Peyer's patch (tissue), 4 donors: ENCODE data around the gene GPR37L1. TPM values are rescaled to one million over a fixed set of nuclear protein-coding genes. Genes with fewer than 3 reads are reported as not detected.

Experiments
- DNase-seq, 3 donors: peaks; one replicate each; pipeline ENCODE4 v3.0.0-alpha.2; 2017 to 2019
- H3K27ac ChIP-seq, 4 donors: fragments of 200-600 bp; sonication (generic); one replicate each; pipeline ENCODE4 v1.5.1; 2016 to 2019
- H3K27me3 ChIP-seq, 2 donors: fragments of 200-600 bp; sonication (generic); one replicate each; pipeline ENCODE4 v1.5.1; 2019
- H3K36me3 ChIP-seq, 3 donors: fragments of 200-600 bp; sonication (generic); one replicate each; pipeline ENCODE4 v1.5.1; 2016 to 2019
- H3K4me1 ChIP-seq, 4 donors: fragments of 200-600 bp; sonication (generic); one replicate each; pipeline ENCODE4 v1.5.1; 2016 to 2019
- H3K4me3 ChIP-seq, 4 donors: fragments of 200-600 bp; sonication (generic); 1 replicate in 3 of 4; 2 replicates in 1 of 4; pipeline ENCODE4 v1.5.1; 2016 to 2019; ENCODE audit warnings: mild to moderate bottlenecking in 1 of 4
- H3K9me3 ChIP-seq, 4 donors: fragments of 200-600 bp; sonication (generic); one replicate each; pipeline ENCODE4 v1.5.1; 2016 to 2019; ENCODE audit warnings: mild to moderate bottlenecking in 1 of 4
- POLR2A ChIP-seq, 2 donors: fragments of 450-650 bp; IDR thresholded peaks; one replicate each; pipeline ENCODE4 v1.5.1; 2017; ENCODE audit warnings: antibody characterized with exemption in 2 of 2, mild to moderate bottlenecking in 2 of 2, moderate library complexity in 2 of 2
- total RNA-seq, 4 donors: library from RNA; depleted of rRNA; stranded (reverse); fragments of >200 nt; gene quantifications; one replicate each; pipeline ENCODE4 v1.1.0, GENCODE V29; 2016
- TF ChIP-seq, protein P1 (sequence below), 6 experiments: fragments of 450-650 bp in 4 of 6; fragments of 200-600 bp in 2 of 6; sonication (generic) in 1 of 6; IDR thresholded peaks; one replicate each; pipeline ENCODE4 v1.5.1; 2017 to 2019; ENCODE audit warnings: antibody characterized with exemption in 6 of 6, mild to moderate bottlenecking in 3 of 6, moderate library complexity in 1 of 6

Gene GPR37L1
- total RNA-seq, 4 donors from 2014 or later: 0.18 to 0.95 (median 0.27) TPM; not detected in 1

DNA sequence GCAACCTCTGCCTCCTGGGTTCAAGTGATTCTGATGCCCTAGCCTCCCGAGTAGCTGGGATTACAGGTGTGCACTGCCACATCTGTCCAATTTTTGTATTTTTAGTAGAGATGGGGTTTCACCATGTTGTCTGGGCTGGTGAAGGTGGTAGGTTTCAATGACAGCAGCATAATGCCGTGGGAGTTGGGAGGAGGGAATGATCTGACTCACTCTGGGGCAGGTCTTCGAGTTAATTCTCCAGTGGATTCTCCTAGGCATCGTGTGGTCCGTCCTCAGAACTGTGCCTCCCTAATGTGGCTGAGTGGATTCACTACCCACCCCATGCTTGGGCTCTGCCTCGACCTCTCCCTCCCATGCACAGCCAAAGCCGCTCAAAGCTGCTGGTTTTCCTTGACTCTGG, 1.7 kb upstream of the GPR37L1 start:
- H3K27me3 ChIP-seq: no peaks in the 10 kb centered on the region
- DNase-seq: no peak
- no peak overlapping the region for H3K4me3 ChIP-seq
- no peak overlapping the region for H3K27ac ChIP-seq
- no peaks in the 10 kb centered on the region for H3K9me3 ChIP-seq
- TF ChIP-seq, protein P1, sequence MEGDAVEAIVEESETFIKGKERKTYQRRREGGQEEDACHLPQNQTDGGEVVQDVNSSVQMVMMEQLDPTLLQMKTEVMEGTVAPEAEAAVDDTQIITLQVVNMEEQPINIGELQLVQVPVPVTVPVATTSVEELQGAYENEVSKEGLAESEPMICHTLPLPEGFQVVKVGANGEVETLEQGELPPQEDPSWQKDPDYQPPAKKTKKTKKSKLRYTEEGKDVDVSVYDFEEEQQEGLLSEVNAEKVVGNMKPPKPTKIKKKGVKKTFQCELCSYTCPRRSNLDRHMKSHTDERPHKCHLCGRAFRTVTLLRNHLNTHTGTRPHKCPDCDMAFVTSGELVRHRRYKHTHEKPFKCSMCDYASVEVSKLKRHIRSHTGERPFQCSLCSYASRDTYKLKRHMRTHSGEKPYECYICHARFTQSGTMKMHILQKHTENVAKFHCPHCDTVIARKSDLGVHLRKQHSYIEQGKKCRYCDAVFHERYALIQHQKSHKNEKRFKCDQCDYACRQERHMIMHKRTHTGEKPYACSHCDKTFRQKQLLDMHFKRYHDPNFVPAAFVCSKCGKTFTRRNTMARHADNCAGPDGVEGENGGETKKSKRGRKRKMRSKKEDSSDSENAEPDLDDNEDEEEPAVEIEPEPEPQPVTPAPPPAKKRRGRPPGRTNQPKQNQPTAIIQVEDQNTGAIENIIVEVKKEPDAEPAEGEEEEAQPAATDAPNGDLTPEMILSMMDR (IDR thresholded peaks at IDR 0.05): no peak
- no peak for TF ChIP-seq POLR2A (IDR thresholded peaks at IDR 0.05)
- H3K36me3 ChIP-seq: no peaks in the 10 kb centered on the region
- no peaks in the 10 kb centered on the region for H3K4me1 ChIP-seq

DNA sequence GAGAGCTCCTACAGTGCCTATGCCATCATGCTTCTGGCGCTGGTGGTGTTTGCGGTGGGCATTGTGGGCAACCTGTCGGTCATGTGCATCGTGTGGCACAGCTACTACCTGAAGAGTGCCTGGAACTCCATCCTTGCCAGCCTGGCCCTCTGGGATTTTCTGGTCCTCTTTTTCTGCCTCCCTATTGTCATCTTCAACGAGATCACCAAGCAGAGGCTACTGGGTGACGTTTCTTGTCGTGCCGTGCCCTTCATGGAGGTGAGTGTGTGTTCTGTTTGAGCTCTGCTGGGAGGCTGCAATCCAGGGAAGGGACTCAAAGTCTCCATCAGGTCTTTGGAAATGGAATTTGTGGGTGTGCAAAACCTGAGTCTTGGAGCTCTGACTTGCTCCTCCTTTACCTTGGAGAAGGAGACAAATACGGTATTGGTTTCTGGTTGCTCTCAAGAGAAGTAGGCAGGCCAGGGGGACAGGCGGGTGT, 658 bp downstream of the GPR37L1 start:
- no peak overlapping the region for H3K27ac ChIP-seq
- H3K27me3 ChIP-seq: no peaks in the 10 kb centered on the region
- H3K4me1 ChIP-seq: no peaks in the 10 kb centered on the region
- no peak overlapping the region for H3K4me3 ChIP-seq
- TF ChIP-seq, protein P1 (IDR thresholded peaks at IDR 0.05): no peak
- no peak for TF ChIP-seq POLR2A (IDR thresholded peaks at IDR 0.05)
- H3K9me3 ChIP-seq: no peaks in the 10 kb centered on the region
- no peaks in the 10 kb centered on the region for H3K36me3 ChIP-seq
- no peak for DNase-seq

DNA sequence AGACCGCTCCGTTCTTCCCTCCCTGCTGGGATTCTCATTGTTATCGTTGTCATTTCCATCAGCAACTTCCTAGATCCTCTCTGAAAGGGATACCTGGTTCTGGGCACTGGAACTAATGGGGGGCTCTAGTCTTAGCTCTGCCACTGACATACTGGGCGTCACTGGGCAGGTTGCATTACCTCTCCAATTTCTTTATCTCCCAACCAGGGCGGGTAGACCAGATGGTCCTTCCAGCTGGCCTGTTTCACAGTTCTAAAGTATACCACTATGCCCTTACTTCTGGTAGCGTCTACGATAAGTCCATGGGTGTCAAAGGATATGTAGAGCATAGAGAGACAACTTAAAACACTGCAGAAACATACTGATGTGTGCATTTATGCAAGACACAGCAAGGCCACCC, 1.4 kb downstream of the GPR37L1 start:
- TF ChIP-seq POLR2A (IDR thresholded peaks at IDR 0.05): no peak
- TF ChIP-seq, protein P1 (IDR thresholded peaks at IDR 0.05): no peak
- Histone ChIP-seq H3K9me3 (no peaks in the 10 kb centered on the region), H3K27me3 (no peaks in the 10 kb centered on the region), H3K4me1 (no peaks in the 10 kb centered on the region), H3K36me3 (no peaks in the 10 kb centered on the region), H3K4me3 (no peak overlapping the region), H3K27ac (no peak overlapping the region)
- no peak for DNase-seq

DNA sequence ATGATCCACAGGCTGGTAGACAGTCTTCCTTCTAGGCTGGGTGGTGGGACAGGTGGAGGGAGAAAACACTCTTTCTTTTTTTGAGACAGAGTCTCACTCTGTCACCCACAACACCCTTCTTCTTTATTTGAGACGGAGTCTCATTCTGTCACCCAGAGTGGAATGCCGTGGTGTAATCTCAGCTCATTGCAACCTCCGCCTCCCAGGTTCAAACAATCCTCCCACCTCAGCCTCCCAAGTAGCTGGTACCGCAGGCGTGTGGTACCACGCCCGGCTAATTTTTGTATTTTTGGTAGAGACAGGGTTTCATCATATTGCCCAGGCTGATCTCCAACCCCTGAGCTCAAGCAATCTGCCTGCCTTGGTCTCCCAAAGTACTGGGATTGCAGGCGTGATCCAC, 2.9 kb downstream of the GPR37L1 start:
- TF ChIP-seq, protein P1 (IDR thresholded peaks at IDR 0.05): no peak
- no peak for TF ChIP-seq POLR2A (IDR thresholded peaks at IDR 0.05)

DNA sequence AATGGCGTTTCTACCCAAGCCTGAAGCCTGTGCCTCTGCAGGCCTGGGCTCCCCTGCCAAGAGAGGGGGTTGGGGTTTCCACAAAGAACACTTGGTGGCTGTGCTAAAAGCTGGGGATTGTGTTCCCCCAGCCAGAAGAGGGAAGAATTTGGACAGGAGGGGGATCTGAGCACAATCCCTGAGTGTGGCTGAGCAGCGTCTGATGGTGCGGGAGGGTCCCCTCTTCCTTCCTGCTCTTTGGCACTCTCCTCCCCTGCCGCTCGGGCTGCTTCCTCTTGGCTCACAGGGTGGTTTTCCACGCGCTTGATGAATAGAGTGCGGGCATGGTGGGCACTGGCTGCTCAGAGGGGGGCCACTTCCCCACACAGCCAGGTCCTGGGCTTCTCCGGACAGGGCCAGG, 3.7 kb downstream of the GPR37L1 start:
- Histone ChIP-seq H3K9me3 (no peaks in the 10 kb centered on the region), H3K4me3 (no peak overlapping the region), H3K36me3 (no peaks in the 10 kb centered on the region), H3K27ac (no peak overlapping the region), H3K4me1 (no peaks in the 10 kb centered on the region), H3K27me3 (no peaks in the 10 kb centered on the region)
- no peak for TF ChIP-seq POLR2A (IDR thresholded peaks at IDR 0.05)
- TF ChIP-seq, protein P1 (IDR thresholded peaks at IDR 0.05): no peak
- no peak for DNase-seq

More for the DNA sequence above, 2.9 kb downstream of the GPR37L1 start:
- H3K4me3 ChIP-seq: no peak overlapping the region
- no peak overlapping the region for H3K27ac ChIP-seq
- no peaks in the 10 kb centered on the region for H3K4me1 ChIP-seq
- no peaks in the 10 kb centered on the region for H3K36me3 ChIP-seq
- DNase-seq: no peak
- H3K9me3 ChIP-seq: no peaks in the 10 kb centered on the region
- H3K27me3 ChIP-seq: no peaks in the 10 kb centered on the region

DNA sequence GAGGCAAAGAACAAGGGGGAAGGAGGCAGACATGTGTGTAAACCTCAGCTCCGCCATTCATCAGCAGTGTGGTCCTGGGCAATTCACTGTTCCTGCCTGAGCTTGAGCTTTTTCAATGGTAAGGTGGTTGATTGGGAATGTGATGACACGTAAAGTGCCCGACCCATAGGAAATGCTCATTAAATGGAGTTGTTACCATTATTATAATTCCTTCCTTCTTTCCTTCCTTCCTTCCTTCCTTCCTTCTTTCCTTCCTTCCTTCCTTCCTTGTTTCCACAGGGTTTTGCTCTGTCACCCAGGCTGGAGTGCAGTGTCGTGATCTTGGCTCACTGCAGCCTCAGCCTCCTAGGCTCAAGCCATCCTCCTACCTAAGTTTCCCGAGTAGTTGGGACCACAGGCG, 4.3 kb downstream of the GPR37L1 start:
- H3K4me1 ChIP-seq: peaks cover 0 to 3% (median 0%) of the 10 kb centered on the region in 4 donors
- H3K27me3 ChIP-seq: no peaks in the 10 kb centered on the region
- no peak overlapping the region for H3K4me3 ChIP-seq
- no peak for DNase-seq
- no peaks in the 10 kb centered on the region for H3K36me3 ChIP-seq
- TF ChIP-seq POLR2A (IDR thresholded peaks at IDR 0.05): no peak
- TF ChIP-seq, protein P1 (IDR thresholded peaks at IDR 0.05): no peak
- no peaks in the 10 kb centered on the region for H3K9me3 ChIP-seq
- H3K27ac ChIP-seq: no peak overlapping the region
